GM23338 (cell line): ENCODE data around the gene GPR146. TPM values are rescaled to one million over a fixed set of nuclear protein-coding genes. Genes with fewer than 3 reads are reported as not detected.

Source experiments
- ATAC-seq: fragments of 200-7000 bp; cut with Tn5 transposase; 3 replicates; pipeline ENCODE4 v1.9.1; 2020
- DNase-seq: peaks from one replicate; pipeline ENCODE4 v3.0.0-alpha.2; 2015; ENCODE audit warnings: low spot score
- H2AFZ ChIP-seq: fragments of 200-600 bp; sonication (generic); 2 replicates; pipeline ENCODE4 v1.8.0; 2016; ENCODE audit warnings: antibody characterized with exemption, mild to moderate bottlenecking, moderate library complexity
- H3F3A ChIP-seq: fragments of 200-600 bp; sonication (generic); replicated peaks from 2 replicates; pipeline ENCODE4 v1.8.0; 2017; ENCODE audit warnings: antibody characterized with exemption, mixed run types, low read depth
- H3K27ac ChIP-seq: fragments of 200-600 bp; sonication (generic); 2 replicates; pipeline ENCODE4 v1.6.1; 2016; ENCODE audit warnings: low read depth
- H3K27me3 ChIP-seq: fragments of 200-600 bp; sonication (generic); 2 replicates; pipeline ENCODE4 v1.8.0; 2016; ENCODE audit warnings: mild to moderate bottlenecking, mixed run types, moderate library complexity; ENCODE audit not compliant: insufficient read depth
- H3K36me3 ChIP-seq: fragments of 200-600 bp; sonication (generic); 2 replicates; pipeline ENCODE4 v1.8.0; 2016; ENCODE audit warnings: mild to moderate bottlenecking; ENCODE audit not compliant: insufficient read depth
- H3K4me1 ChIP-seq: fragments of 200-600 bp; sonication (generic); 2 replicates; pipeline ENCODE4 v1.8.0; 2016; ENCODE audit warnings: mild to moderate bottlenecking, moderate library complexity; ENCODE audit not compliant: insufficient read depth
- H3K4me2 ChIP-seq: fragments of 200-600 bp; sonication (generic); 2 replicates; pipeline ENCODE4 v1.7.1; 2017; ENCODE audit warnings: mixed run types
- H3K4me3 ChIP-seq: fragments of 200-600 bp; sonication (generic); 2 replicates; pipeline ENCODE4 v1.6.1; 2016; ENCODE audit warnings: mixed run types
- H3K79me2 ChIP-seq: fragments of 200-600 bp; sonication (generic); replicated peaks from 2 replicates; pipeline ENCODE4 v1.8.0; 2017; ENCODE audit warnings: mild to moderate bottlenecking; ENCODE audit not compliant: insufficient read depth
- H3K9me2 ChIP-seq: fragments of 200-600 bp; sonication (generic); 2 replicates; pipeline ENCODE4 v1.8.0; 2017; ENCODE audit not compliant: insufficient read depth
- H4K20me1 ChIP-seq: fragments of 200-600 bp; sonication (generic); replicated peaks from 2 replicates; pipeline ENCODE4 v1.8.0; 2017; ENCODE audit warnings: mild to moderate bottlenecking; ENCODE audit not compliant: insufficient read depth
- H3K27ac Mint-ChIP-seq: 2 replicates; pipeline ENCODE4 v1.8.0; 2020; ENCODE audit warnings: inconsistent platforms, mild to moderate bottlenecking, moderate library complexity, mixed read lengths
- H3K27me3 Mint-ChIP-seq: 3 replicates; pipeline ENCODE4 v1.8.0; 2022; ENCODE audit warnings: low read depth, mild to moderate bottlenecking, moderate library complexity, mixed read lengths, inconsistent platforms; ENCODE audit not compliant: insufficient read depth, poor library complexity
- H3K36me3 Mint-ChIP-seq: 3 replicates; pipeline ENCODE4 v1.8.0; 2021; ENCODE audit warnings: low read depth, mild to moderate bottlenecking, inconsistent platforms, moderate library complexity, mixed read lengths
- H3K4me1 Mint-ChIP-seq: 3 replicates; pipeline ENCODE4 v1.8.0; 2020; ENCODE audit warnings: mild to moderate bottlenecking, inconsistent platforms, mixed read lengths
- H3K4me3 Mint-ChIP-seq: 3 replicates; pipeline ENCODE4 v1.8.0; 2021; ENCODE audit warnings: moderate library complexity, mild to moderate bottlenecking, inconsistent platforms, mixed read lengths
- H3K9me3 Mint-ChIP-seq: 3 replicates; pipeline ENCODE4 v1.8.0; 2020; ENCODE audit warnings: moderate library complexity, mild to moderate bottlenecking, inconsistent platforms, mixed read lengths
- CREB1 ChIP-seq: fragments of 250-450 bp; sonication (Bioruptor Pico); IDR thresholded peaks from 2 replicates; pipeline ENCODE4 v1.5.0; 2020; ENCODE audit warnings: low read depth, mild to moderate bottlenecking, moderate library complexity
- CTCF ChIP-seq, 2 experiments: fragments of 200-600 bp in 1 of 2; sonication (generic) in 1 of 2; conservative IDR thresholded peaks; 2 replicates each; pipeline versions ENCODE4 v1.5.1 to v1.6.1; 2016 to 2017; ENCODE audit warnings: antibody characterized with exemption in 2 of 2, low read depth in 2 of 2, mild to moderate bottlenecking in 2 of 2, moderate library complexity in 1 of 2
- ETS1 ChIP-seq: IDR thresholded peaks from 2 replicates; pipeline ENCODE4 v1.6.1; 2016; ENCODE audit warnings: antibody characterized with exemption
- EZH2 ChIP-seq: fragments of 200-600 bp; sonication (generic); IDR thresholded peaks from one replicate; pipeline ENCODE4 v1.8.0; 2017; ENCODE audit warnings: antibody characterized with exemption, mild to moderate bottlenecking, low read depth; ENCODE audit not compliant: unreplicated experiment
- EZH2phosphoT487 ChIP-seq: fragments of 200-600 bp; sonication (generic); IDR thresholded peaks from one replicate; pipeline ENCODE4 v1.8.1; 2018; ENCODE audit warnings: antibody characterized with exemption; ENCODE audit not compliant: unreplicated experiment
- ZNF114 ChIP-seq: fragments of 250-450 bp; sonication (Bioruptor Pico); IDR thresholded peaks from 2 replicates; pipeline ENCODE4 v1.5.0; 2020; ENCODE audit warnings: mild to moderate bottlenecking, moderate library complexity
- ZNF462 ChIP-seq: fragments of 250-450 bp; sonication (Bioruptor Pico); IDR thresholded peaks from 2 replicates; pipeline ENCODE4 v1.5.0; 2020; ENCODE audit warnings: mild to moderate bottlenecking, moderate library complexity
- long read RNA-seq: library from polyadenylated mRNA; unstranded; transcript quantifications from one replicate; pipeline ENCODE4 v2.0.0, GENCODE V29; 2020; ENCODE audit not compliant: unreplicated experiment
- polyA plus RNA-seq: library from polyadenylated mRNA; unstranded; fragments of >200 nt; fragmentation: Nextera tagmentation; extraction: Ambion mirVana; gene quantifications from 2 replicates; pipeline ENCODE4 v1.2.1, GENCODE V29; 2016
- total RNA-seq: library from RNA; depleted of rRNA; stranded (reverse); fragments of >200 nt; shearing (Covaris generic); gene quantifications from 2 replicates; pipeline ENCODE4 v1.2.3, GENCODE V29; 2014; rRNA removed

Gene GPR146
- total RNA-seq (0.16 and 0.28 TPM in 2 replicates), polyA plus RNA-seq (0.37 TPM in 1 of 2 replicates, not detected in the other)
- long read RNA-seq, partial matches to known transcripts, result 0 of 1 reads
- long read RNA-seq, other reads (novel, unspliced or antisense), result 0 of 1 reads

- Histone ChIP-seq H3K27me3 (no peaks in the 10 kb centered on the region), H3F3A (peaks cover 6% of the 10 kb centered on the region; the same call in 1 of the 2 replicates), H3K9me2 (no peaks in the 10 kb centered on the region), H3K36me3 (no peaks in the 10 kb centered on the region), H2AFZ (no peak within 1 kb of the TSS), H3K79me2 (peaks cover 37% of the 10 kb centered on the region), H3K4me3 (peak within 1 kb of the TSS; percentile 71), H3K4me1 (peaks cover 11% of the 10 kb centered on the region), H3K27ac (peak within 1 kb of the TSS; percentile 84), H3K4me2 (peak within 1 kb of the TSS; percentile 83), H4K20me1 (peaks cover 3% of the 10 kb centered on the region; the same call in 1 of the 2 replicates)
- DNase-seq (peak; percentile 98), ATAC-seq (peak; percentile 86)
- H3K27me3 Mint-ChIP-seq, result peaks cover 3% of the 10 kb centered on the region
- peaks cover 9% of the 10 kb centered on the region for H3K9me3 Mint-ChIP-seq
- peaks cover 7% of the 10 kb centered on the region for H3K36me3 Mint-ChIP-seq
- H3K4me1 Mint-ChIP-seq, result peaks cover 42% of the 10 kb centered on the region
- TF ChIP-seq EZH2phosphoT487 (no peak), CREB1 (peak; percentile 44; the same call in 1 of the 2 replicates), ETS1 (no peak), EZH2 (no peak), CTCF (conservative IDR thresholded peaks at IDR 0.05; ENCODE audit: low read depth in 2 of 2) (peak; percentile 55 to 59)
- H3K27ac Mint-ChIP-seq, result peak within 1 kb of the TSS; percentile 97
- H3K4me3 Mint-ChIP-seq, result peak within 1 kb of the TSS; percentile 81
These were observed at the start of gene GPR146 for GRCh38 chr7:1044189-1045068. TSS of gene GPR146 (plus strand) at chr7:1044546. CDS start at chr7:1057516, 12,970 bp downstream.

GRCh38 chr7:994592-995308, 49.6 kb upstream of the GPR146 start:
- no peak overlapping the region for H3K4me3 ChIP-seq
- H3K36me3 ChIP-seq, result no peaks in the 10 kb centered on the region
- H3K27me3 ChIP-seq, result no peaks in the 10 kb centered on the region
- no peaks in the 10 kb centered on the region for H3K36me3 Mint-ChIP-seq
- H3K4me1 Mint-ChIP-seq, result 0 out of 3 replicates have a peak, but pooled peaks cover 2% of the 10 kb centered on the region
- H3K27ac Mint-ChIP-seq, result no peak overlapping the region
- no peaks in the 10 kb centered on the region for H4K20me1 ChIP-seq
- no peak for ATAC-seq
- TF ChIP-seq ZNF114 (no peak), ETS1 (no peak), ZNF462 (CRISPR knock-in tag) (no peak)
- no peaks in the 10 kb centered on the region for H3F3A ChIP-seq
- H2AFZ ChIP-seq, result no peak overlapping the region
- H3K79me2 ChIP-seq, result no peaks in the 10 kb centered on the region
- no peaks in the 10 kb centered on the region for H3K4me1 ChIP-seq
- H3K4me2 ChIP-seq, result no peak overlapping the region
- no peak overlapping the region for H3K27ac ChIP-seq
- H3K9me3 Mint-ChIP-seq, result no peaks in the 10 kb centered on the region
- H3K27me3 Mint-ChIP-seq, result peaks cover 19% of the 10 kb centered on the region
- H3K9me2 ChIP-seq, result no peaks in the 10 kb centered on the region
- DNase-seq, result no peak
- no peak overlapping the region for H3K4me3 Mint-ChIP-seq
